Measurements from ENCODE around the gene SLC39A11.

- no peak for TF ChIP-seq CTCF (IDR thresholded peaks at IDR 0.05)
- TF ChIP-seq POLR2A (IDR thresholded peaks at IDR 0.05) = no peak
Observed at GRCh38 chr17:72611172-72611571, 481.3 kb downstream of the SLC39A11 start.

Data from thyroid gland (tissue), 4 donors.